B cell (primary cell): ENCODE data around the gene PTPN22.

Source experiments
- CTCF ChIP-seq: fragments of 200-600 bp; IDR thresholded peaks from one replicate; pipeline ENCODE4 v1.8.0; 2022; ENCODE audit warnings: antibody characterized with exemption, mild to moderate bottlenecking
- EZH2 ChIP-seq: IDR thresholded peaks from 2 replicates; pipeline ENCODE4 v1.6.1; 2012; ENCODE audit warnings: borderline replicate concordance, low read depth, mild to moderate bottlenecking, moderate library complexity, low read length; ENCODE audit not compliant: insufficient read depth, poor library complexity, severe bottlenecking

- no peak for TF ChIP-seq CTCF
- no peak for TF ChIP-seq EZH2
Observed at GRCh38 chr1:113903501-113904292, 32.2 kb upstream of the PTPN22 start.
